Nephron (organoid): ENCODE results near the gene ELOVL5.

Experiments
- H3K27ac Mint-ChIP-seq, 3 experiments: 2 replicates each; pipeline ENCODE4 v1.8.0; 2020; ENCODE audit warnings: mixed read lengths in 3 of 3, mild to moderate bottlenecking in 2 of 3, moderate library complexity in 1 of 3
- H3K27me3 Mint-ChIP-seq: 2 replicates; pipeline ENCODE4 v1.8.0; 2021; ENCODE audit warnings: low read depth, mild to moderate bottlenecking, moderate library complexity, mixed read lengths
- H3K36me3 Mint-ChIP-seq: 2 replicates; pipeline ENCODE4 v1.8.0; 2020; ENCODE audit warnings: low read depth, mixed read lengths
- H3K4me1 Mint-ChIP-seq: 2 replicates; pipeline ENCODE4 v1.8.0; 2020; ENCODE audit warnings: mixed read lengths
- H3K4me3 Mint-ChIP-seq, 3 experiments: 2 replicates each; pipeline ENCODE4 v1.8.0; 2020; ENCODE audit warnings: mild to moderate bottlenecking in 3 of 3, mixed read lengths in 3 of 3, moderate library complexity in 2 of 3
- H3K9me3 Mint-ChIP-seq: 2 replicates; pipeline ENCODE4 v1.8.0; 2020; ENCODE audit warnings: mixed read lengths
- TF ChIP-seq, protein P1 (sequence below), 3 experiments: fragments of 200-600 bp; sonication (generic); IDR thresholded peaks; one replicate each; pipeline ENCODE4 v1.5.0; 2021; ENCODE audit warnings: antibody characterized with exemption in 3 of 3; ENCODE audit not compliant: unreplicated experiment in 3 of 3

Gene ELOVL5

GRCh38 chr6:53230775-53231467 is 117.8 kb downstream of the ELOVL5 start:
- Mint-ChIP-seq H3K9me3 (no peaks in the 10 kb centered on the region), H3K4me3 (no peak overlapping the region), H3K4me1 (no peaks in the 10 kb centered on the region), H3K36me3 (no peaks in the 10 kb centered on the region), H3K27ac (no peak overlapping the region), H3K27me3 (no peaks in the 10 kb centered on the region)
- TF ChIP-seq, protein P1, sequence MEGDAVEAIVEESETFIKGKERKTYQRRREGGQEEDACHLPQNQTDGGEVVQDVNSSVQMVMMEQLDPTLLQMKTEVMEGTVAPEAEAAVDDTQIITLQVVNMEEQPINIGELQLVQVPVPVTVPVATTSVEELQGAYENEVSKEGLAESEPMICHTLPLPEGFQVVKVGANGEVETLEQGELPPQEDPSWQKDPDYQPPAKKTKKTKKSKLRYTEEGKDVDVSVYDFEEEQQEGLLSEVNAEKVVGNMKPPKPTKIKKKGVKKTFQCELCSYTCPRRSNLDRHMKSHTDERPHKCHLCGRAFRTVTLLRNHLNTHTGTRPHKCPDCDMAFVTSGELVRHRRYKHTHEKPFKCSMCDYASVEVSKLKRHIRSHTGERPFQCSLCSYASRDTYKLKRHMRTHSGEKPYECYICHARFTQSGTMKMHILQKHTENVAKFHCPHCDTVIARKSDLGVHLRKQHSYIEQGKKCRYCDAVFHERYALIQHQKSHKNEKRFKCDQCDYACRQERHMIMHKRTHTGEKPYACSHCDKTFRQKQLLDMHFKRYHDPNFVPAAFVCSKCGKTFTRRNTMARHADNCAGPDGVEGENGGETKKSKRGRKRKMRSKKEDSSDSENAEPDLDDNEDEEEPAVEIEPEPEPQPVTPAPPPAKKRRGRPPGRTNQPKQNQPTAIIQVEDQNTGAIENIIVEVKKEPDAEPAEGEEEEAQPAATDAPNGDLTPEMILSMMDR (IDR thresholded peaks at IDR 0.05; ENCODE audit: unreplicated experiment in 3 of 3), result no peak

- Mint-ChIP-seq H3K27ac (no peak overlapping the region), H3K9me3 (no peaks in the 10 kb centered on the region), H3K4me3 (no peak overlapping the region), H3K36me3 (no peaks in the 10 kb centered on the region), H3K4me1 (no peaks in the 10 kb centered on the region), H3K27me3 (no peaks in the 10 kb centered on the region)
- TF ChIP-seq, protein P1 (IDR thresholded peaks at IDR 0.05; ENCODE audit: unreplicated experiment in 3 of 3), result no peak
Observed at GRCh38 chr6:53227847-53228246, 120.9 kb downstream of the ELOVL5 start.

GRCh38 chr6:53220605-53221004 is 128.1 kb downstream of the ELOVL5 start:
- H3K9me3 Mint-ChIP-seq, result peaks cover 2% of the 10 kb centered on the region
- no peaks in the 10 kb centered on the region for H3K27me3 Mint-ChIP-seq
- no peaks in the 10 kb centered on the region for H3K4me1 Mint-ChIP-seq
- H3K36me3 Mint-ChIP-seq, result no peaks in the 10 kb centered on the region
- TF ChIP-seq, protein P1 (IDR thresholded peaks at IDR 0.05; ENCODE audit: unreplicated experiment in 3 of 3), result no peak
- H3K4me3 Mint-ChIP-seq, result no peak overlapping the region
- no peak overlapping the region for H3K27ac Mint-ChIP-seq
